ENCODE results near the gene ARID1A. TPM values are rescaled to one million over a fixed set of nuclear protein-coding genes. Genes with fewer than 3 reads are reported as not detected.
A peak's percentile ranks its signal among the peaks of the same experiment; 100 is the strongest.
"Not testable (repeated sequence)": the region's sequence is repeated elsewhere in the genome, so short reads cannot be mapped to it uniquely, and the experiment has no call there.

ARID1A gene
- total RNA-seq, 4 donors from 2014 or later = 25.8 to 48.4 (median 40.6) TPM

DNA sequence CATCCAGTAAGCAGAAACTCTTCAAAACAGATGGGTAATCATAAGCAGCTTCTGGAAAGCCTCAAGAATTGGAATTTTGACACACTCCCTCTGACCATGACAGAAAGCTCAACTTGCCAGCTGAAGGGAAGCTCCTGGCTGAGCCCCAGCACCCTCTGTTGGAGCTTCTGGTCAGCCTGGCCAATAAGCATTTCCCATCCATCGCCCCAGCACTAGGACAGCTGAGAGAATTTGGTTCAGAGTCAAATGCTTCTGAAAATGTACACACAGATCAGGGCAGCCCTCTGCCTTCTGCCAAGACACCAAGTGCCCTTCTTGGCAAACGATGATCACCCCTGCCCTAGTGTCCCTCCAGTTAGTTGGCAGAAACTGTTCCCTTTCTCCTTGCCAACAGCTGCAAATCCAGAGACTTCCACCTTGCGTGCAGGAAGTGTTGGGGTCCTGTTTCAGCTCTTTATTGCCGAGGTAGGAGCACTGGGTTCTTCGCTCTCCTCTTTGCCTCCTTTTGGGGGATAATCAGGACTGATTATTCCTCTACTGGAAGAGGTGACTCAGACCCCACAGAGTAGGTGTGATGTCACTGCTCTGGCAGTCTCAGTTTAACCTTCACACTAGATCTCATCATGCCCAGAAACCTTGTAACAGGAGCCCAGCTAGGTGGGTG, 103.8 kb downstream of the ARID1A start:
- ATAC-seq (ENCODE audit: low FRiP score) = peak; percentile 92
- TF ChIP-seq, protein P1, sequence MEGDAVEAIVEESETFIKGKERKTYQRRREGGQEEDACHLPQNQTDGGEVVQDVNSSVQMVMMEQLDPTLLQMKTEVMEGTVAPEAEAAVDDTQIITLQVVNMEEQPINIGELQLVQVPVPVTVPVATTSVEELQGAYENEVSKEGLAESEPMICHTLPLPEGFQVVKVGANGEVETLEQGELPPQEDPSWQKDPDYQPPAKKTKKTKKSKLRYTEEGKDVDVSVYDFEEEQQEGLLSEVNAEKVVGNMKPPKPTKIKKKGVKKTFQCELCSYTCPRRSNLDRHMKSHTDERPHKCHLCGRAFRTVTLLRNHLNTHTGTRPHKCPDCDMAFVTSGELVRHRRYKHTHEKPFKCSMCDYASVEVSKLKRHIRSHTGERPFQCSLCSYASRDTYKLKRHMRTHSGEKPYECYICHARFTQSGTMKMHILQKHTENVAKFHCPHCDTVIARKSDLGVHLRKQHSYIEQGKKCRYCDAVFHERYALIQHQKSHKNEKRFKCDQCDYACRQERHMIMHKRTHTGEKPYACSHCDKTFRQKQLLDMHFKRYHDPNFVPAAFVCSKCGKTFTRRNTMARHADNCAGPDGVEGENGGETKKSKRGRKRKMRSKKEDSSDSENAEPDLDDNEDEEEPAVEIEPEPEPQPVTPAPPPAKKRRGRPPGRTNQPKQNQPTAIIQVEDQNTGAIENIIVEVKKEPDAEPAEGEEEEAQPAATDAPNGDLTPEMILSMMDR (IDR thresholded peaks at IDR 0.05) = no peak
- no peak for DNase-seq (ENCODE audit: low spot score)

DNA sequence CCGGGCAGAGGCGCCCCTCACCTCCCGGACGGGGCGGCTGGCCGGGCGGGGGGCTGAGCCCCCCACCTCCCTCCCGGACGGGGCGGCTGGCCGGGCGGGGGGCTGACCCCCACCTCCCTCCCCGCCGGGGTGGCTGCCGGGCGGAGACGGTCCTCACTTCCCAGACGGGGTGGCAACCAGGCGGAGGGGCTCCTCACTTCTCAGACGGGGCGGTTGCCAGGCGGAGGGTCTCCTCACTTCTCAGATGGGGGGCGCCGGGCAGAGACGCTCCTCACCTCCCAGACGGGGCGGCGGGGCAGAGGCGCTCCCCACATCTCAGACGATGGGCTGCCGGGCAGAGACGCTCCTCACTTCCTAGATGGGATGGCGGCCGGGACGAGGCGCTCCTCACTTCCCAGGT, 108.1 kb downstream of the ARID1A start:
- not testable (repeated sequence) for ATAC-seq (ENCODE audit: low FRiP score); DNase-seq (ENCODE audit: low spot score)

DNA sequence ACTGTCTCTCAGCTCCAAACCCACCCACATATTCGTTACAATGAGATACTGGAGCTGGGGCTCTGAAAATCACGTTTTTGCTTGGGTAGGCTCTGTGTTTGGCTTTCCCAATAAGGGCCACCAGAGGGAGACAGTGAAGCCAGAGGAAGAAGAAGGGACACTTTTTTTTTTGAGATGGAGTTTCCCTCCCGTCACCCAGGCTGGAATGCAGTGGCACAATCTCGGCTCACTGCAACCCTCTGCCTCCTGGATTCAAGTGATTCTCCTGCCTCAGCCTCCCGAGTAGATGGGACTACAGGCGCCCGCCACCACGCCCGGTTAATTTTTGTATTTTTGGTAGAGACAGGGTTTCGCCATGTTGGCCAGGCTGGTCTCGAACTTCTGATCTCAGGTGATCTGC, 114.3 kb downstream of the ARID1A start:
- ATAC-seq (ENCODE audit: low FRiP score) = not testable (repeated sequence)
- DNase-seq (ENCODE audit: low spot score) = peak; percentile 54

DNA sequence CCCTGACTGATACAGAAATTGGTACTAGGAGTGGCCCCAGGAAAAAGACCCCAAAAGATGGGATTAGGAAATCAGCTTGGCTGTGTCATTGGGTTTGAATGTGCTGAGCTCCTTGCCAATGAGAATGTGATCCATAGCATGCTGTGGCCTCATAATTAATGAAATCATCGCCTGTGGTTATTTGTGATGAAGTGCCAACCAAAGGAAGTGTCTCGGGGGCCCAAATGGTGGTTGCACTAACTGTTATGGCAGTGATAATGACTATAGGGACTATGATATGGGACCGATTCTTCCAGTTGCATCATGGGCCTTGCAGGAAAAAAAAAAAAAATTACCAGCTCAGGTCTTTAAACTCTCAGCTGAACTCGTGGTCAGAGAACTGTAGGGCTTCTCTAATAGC, 115.2 kb downstream of the ARID1A start:
- ATAC-seq (ENCODE audit: low FRiP score) (no peak), DNase-seq (ENCODE audit: low spot score) (no peak)
- TF ChIP-seq, protein P1 (IDR thresholded peaks at IDR 0.05) = no peak

DNA sequence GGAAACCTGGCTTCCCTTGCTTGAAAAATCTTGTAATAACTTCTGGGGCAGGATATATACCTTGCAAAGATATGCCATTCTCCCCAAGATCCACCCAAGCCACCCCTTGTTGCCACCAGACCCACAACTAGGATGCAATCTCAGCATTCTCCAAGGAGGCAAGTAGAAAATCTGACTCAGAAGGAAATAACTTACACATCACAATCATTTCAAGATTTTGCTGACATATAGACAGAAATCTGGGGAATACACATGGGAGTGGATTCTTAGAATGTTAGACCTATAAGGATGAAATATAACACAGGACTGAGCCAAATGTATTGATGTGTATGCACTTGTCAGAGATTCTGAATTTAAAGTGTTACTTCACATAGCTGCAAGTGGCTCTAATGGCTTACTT, 115.9 kb downstream of the ARID1A start:
- TF ChIP-seq, protein P1 (IDR thresholded peaks at IDR 0.05) = no peak
- DNase-seq (ENCODE audit: low spot score) = no peak
- ATAC-seq (ENCODE audit: low FRiP score) = no peak

DNA sequence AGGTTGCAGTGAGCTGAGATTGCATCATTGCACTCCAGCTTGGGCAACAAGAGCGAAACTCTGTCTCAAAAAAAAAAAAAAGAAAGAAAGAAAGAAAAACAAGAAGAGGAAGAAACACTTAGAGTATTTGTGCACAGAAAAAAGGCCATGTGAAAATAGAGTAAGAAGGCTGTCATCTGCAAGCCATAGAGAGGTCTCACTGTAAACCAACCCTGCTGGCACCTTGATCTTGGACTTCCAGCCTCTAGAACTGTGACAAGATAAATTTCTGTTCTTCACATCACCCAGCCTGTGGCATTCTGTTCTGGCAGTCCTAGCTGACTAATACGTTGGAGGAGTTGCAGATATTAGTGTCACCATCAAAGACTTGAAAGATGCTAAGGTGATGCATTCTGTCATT, 118.6 kb downstream of the ARID1A start:
- no peak for ATAC-seq (ENCODE audit: low FRiP score)
- TF ChIP-seq, protein P1 (IDR thresholded peaks at IDR 0.05) = no peak

DNA sequence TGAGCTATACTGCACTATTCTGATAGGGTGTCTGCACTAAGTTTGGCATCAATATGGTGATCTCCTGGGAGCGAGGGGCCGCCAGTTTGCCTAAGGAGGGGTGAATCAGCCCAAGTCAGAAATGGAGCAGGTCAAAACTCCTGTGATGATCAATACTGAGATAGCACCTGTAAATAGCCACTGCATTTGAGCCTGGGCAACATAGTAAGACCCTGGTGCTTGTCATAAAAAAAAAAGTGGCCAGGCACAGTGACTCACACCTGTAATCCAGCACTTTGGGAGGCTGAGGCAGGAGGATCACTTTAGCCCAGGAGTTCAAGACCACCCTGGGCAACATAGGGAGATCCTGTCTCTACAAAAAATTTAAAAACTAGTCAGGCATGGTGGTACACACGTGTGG, 119.1 kb downstream of the ARID1A start:
- DNase-seq (ENCODE audit: low spot score) (no peak), ATAC-seq (ENCODE audit: low FRiP score) (no peak)
- TF ChIP-seq, protein P1 (IDR thresholded peaks at IDR 0.05) = no peak

More for the DNA sequence above, 118.6 kb downstream of the ARID1A start:
- DNase-seq (ENCODE audit: low spot score) = no peak

DNA sequence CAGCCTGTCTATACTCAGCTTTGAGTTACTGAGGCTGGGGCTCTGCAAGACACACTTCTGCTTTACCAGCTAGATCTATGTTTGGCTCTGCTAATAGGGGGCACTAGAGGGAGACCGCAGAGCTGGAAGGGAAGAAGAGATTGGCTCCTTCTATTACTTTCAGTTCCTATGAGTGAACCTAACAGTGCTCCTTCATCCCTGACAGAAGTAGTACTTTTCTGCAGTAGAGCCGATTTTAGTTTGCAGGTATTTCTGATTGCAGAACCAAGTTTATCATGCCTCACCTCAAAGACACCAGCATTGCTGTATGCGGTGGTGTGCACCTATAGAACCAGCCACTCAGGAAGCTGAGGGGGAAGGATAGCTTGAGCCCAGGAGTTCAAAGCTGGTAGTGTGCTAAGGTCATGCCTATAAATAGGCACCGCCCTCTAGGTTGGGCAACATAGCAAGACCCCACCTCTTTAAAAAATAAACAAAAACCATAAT, 125.0 kb downstream of the ARID1A start:
- TF ChIP-seq, protein P1 (IDR thresholded peaks at IDR 0.05) = no peak
- no peak for ATAC-seq (ENCODE audit: low FRiP score)

More for the DNA sequence above, 125.0 kb downstream of the ARID1A start:
- DNase-seq (ENCODE audit: low spot score) = no peak
